Ecto neural progenitor cell (in vitro differentiated cells): ENCODE results near the gene DNAAF9.

Source experiments
- DNase-seq: peaks from one replicate; pipeline ENCODE4 v3.0.0-alpha.2; 2018; ENCODE audit warnings: low spot score

Gene DNAAF9

GRCh38 chr20:3410464-3410863 lies 3.0 kb upstream of the DNAAF9 start:
- no peak for DNase-seq

GRCh38 chr20:3409417-3409816 lies 1.9 kb upstream of the DNAAF9 start:
- DNase-seq, result no peak

GRCh38 chr20:3407771-3408637 lies 535 bp upstream of the DNAAF9 start:
- no peak for DNase-seq

GRCh38 chr20:3406481-3407039 lies 909 bp downstream of the DNAAF9 start:
- DNase-seq, result peak; percentile 53

- DNase-seq, result no peak
Observed at GRCh38 chr20:3405696-3406358, 1.6 kb downstream of the DNAAF9 start.

GRCh38 chr20:3405139-3405538 lies 2.3 kb downstream of the DNAAF9 start:
- no peak for DNase-seq

- DNase-seq, result no peak
Observed at GRCh38 chr20:3404402-3404801, 3.1 kb downstream of the DNAAF9 start.

- DNase-seq, result no peak
Observed at GRCh38 chr20:3403741-3404140, 3.7 kb downstream of the DNAAF9 start.

GRCh38 chr20:3402453-3402852 lies 5.0 kb downstream of the DNAAF9 start:
- DNase-seq, result no peak

- no peak for DNase-seq
Observed at GRCh38 chr20:3400260-3401155, 7.0 kb downstream of the DNAAF9 start.

- DNase-seq, result no peak
Observed at GRCh38 chr20:3398681-3399252, 8.7 kb downstream of the DNAAF9 start.

- DNase-seq, result no peak
Observed at GRCh38 chr20:3396492-3396891, 11.0 kb downstream of the DNAAF9 start.

- DNase-seq, result no peak
Observed at GRCh38 chr20:3392756-3393155, 14.7 kb downstream of the DNAAF9 start.

GRCh38 chr20:3390759-3391425 lies 16.6 kb downstream of the DNAAF9 start:
- no peak for DNase-seq

- DNase-seq, result no peak
Observed at GRCh38 chr20:3383878-3384495, 23.5 kb downstream of the DNAAF9 start.

- DNase-seq, result no peak
Observed at GRCh38 chr20:3382836-3383235, 24.6 kb downstream of the DNAAF9 start.

- DNase-seq, result no peak
Observed at GRCh38 chr20:3380228-3381070, 27.0 kb downstream of the DNAAF9 start.

- no peak for DNase-seq
Observed at GRCh38 chr20:3378138-3378537, 29.3 kb downstream of the DNAAF9 start.

GRCh38 chr20:3377644-3378043 lies 29.8 kb downstream of the DNAAF9 start:
- no peak for DNase-seq

- no peak for DNase-seq
Observed at GRCh38 chr20:3374296-3374695, 33.2 kb downstream of the DNAAF9 start.
